Measurements from ENCODE around the gene CYBA. TPM values are rescaled to one million over a fixed set of nuclear protein-coding genes. Genes with fewer than 3 reads are reported as not detected.
A peak's percentile ranks its signal among the peaks of the same experiment; 100 is the strongest.

Gene CYBA
- total and polyA plus RNA-seq, 2 of the 13 experiments (the other 11 are each of a cell fraction or from before 2014, with no cell fraction given) = 196 to 250 TPM

GRCh38 chr16:88686439-88687253 lies 35.8 kb upstream of the CYBA start, which contains the start of gene SNAI3 (continued):
- TF ChIP-seq ZNF556 (CRISPR knock-in tag; IDR thresholded peaks at IDR 0.05; ENCODE audit: borderline replicate concordance) (peak; percentile 93), ZNF292 (CRISPR knock-in tag; IDR thresholded peaks at IDR 0.05; ENCODE audit: borderline replicate concordance, low read depth) (no peak), NFKB2 (CRISPR knock-in tag; IDR thresholded peaks at IDR 0.05; ENCODE audit: borderline replicate concordance) (peak; percentile 84; the same call in 1 of the 2 replicates), ZSCAN30 (CRISPR knock-in tag; IDR thresholded peaks at IDR 0.05) (no peak), JUNB (CRISPR knock-in tag; IDR thresholded peaks at IDR 0.05; ENCODE audit: borderline replicate concordance) (no peak), KLF15 (CRISPR knock-in tag; IDR thresholded peaks at IDR 0.05; ENCODE audit: borderline replicate concordance) (no peak), ZNF451 (CRISPR knock-in tag; IDR thresholded peaks at IDR 0.05) (0 out of 2 replicates have a peak, but pooled peaks have one; percentile 12), RARG (CRISPR knock-in tag; IDR thresholded peaks at IDR 0.05; ENCODE audit: low read depth) (no peak), ZNF878 (CRISPR knock-in tag; IDR thresholded peaks at IDR 0.05) (no peak), ZNF230 (CRISPR knock-in tag; IDR thresholded peaks at IDR 0.05) (peak; percentile 71), ZNF510 (CRISPR knock-in tag; IDR thresholded peaks at IDR 0.05; ENCODE audit: low read depth) (peak; percentile 91), KDM5B (CRISPR knock-in tag; IDR thresholded peaks at IDR 0.05; ENCODE audit: borderline replicate concordance) (peak; percentile 73; the same call in 1 of the 2 replicates), TOPORS (CRISPR knock-in tag; IDR thresholded peaks at IDR 0.05) (no peak), GZF1 (CRISPR knock-in tag; IDR thresholded peaks at IDR 0.05) (no peak)
- TF ChIP-seq, protein P1, sequence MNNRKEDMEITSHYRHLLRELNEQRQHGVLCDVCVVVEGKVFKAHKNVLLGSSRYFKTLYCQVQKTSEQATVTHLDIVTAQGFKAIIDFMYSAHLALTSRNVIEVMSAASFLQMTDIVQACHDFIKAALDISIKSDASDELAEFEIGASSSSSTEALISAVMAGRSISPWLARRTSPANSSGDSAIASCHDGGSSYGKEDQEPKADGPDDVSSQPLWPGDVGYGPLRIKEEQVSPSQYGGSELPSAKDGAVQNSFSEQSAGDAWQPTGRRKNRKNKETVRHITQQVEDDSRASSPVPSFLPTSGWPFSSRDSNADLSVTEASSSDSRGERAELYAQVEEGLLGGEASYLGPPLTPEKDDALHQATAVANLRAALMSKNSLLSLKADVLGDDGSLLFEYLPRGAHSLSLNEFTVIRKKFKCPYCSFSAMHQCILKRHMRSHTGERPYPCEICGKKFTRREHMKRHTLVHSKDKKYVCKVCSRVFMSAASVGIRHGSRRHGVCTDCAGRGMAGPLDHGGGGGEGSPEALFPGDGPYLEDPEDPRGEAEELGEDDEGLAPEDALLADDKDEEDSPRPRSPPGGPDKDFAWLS (CRISPR knock-in tag; IDR thresholded peaks at IDR 0.05; ENCODE audit: borderline replicate concordance) = peak; percentile 86; the same call in 1 of the 2 replicates
- TF ChIP-seq, protein P2, sequence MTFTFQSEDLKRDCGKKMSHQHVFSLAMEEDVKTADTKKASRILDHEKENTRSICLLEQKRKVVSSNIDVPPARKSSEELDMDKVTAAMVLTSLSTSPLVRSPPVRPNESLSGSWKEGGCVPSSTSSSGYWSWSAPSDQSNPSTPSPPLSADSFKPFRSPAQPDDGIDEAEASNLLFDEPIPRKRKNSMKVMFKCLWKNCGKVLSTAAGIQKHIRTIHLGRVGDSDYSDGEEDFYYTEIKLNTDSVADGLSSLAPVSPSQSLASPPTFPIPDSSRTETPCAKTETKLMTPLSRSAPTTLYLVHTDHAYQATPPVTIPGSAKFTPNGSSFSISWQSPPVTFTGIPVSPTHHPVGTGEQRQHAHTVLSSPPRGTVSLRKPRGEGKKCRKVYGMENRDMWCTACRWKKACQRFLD (CRISPR knock-in tag; IDR thresholded peaks at IDR 0.05; ENCODE audit: borderline replicate concordance) = no peak; the same call in 1 of the 2 replicates
- TF ChIP-seq, protein P3, sequence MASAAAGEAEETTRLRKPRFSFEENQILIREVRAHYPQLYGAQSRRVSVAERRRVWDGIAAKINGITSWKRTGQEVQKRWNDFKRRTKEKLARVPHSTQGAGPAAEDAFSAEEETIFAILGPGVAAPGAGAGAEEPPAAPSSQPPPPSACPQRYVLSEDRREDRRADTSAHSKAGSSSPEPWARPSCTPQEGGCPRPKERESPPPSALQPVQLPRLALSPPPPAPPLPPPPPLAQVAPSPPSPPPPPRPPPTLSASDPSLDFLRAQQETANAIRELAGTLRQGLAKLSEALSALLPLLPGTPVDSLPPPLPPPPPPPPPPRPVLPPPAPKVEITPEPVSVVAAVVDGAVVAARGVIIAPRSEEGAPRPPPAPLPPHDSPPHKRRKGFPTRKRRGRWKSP (CRISPR knock-in tag; IDR thresholded peaks at IDR 0.05) = peak; percentile 54; the same call in 1 of the 2 replicates
- TF ChIP-seq, protein P4, sequence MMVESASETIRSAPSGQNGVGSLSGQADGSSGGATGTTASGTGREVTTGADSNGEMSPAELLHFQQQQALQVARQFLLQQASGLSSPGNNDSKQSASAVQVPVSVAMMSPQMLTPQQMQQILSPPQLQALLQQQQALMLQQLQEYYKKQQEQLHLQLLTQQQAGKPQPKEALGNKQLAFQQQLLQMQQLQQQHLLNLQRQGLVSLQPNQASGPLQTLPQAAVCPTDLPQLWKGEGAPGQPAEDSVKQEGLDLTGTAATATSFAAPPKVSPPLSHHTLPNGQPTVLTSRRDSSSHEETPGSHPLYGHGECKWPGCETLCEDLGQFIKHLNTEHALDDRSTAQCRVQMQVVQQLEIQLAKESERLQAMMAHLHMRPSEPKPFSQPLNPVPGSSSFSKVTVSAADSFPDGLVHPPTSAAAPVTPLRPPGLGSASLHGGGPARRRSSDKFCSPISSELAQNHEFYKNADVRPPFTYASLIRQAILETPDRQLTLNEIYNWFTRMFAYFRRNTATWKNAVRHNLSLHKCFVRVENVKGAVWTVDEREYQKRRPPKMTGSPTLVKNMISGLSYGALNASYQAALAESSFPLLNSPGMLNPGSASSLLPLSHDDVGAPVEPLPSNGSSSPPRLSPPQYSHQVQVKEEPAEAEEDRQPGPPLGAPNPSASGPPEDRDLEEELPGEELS (CRISPR knock-in tag; IDR thresholded peaks at IDR 0.05) = 0 out of 2 replicates have a peak, but pooled peaks have one; percentile 38
- TF ChIP-seq, protein P5, sequence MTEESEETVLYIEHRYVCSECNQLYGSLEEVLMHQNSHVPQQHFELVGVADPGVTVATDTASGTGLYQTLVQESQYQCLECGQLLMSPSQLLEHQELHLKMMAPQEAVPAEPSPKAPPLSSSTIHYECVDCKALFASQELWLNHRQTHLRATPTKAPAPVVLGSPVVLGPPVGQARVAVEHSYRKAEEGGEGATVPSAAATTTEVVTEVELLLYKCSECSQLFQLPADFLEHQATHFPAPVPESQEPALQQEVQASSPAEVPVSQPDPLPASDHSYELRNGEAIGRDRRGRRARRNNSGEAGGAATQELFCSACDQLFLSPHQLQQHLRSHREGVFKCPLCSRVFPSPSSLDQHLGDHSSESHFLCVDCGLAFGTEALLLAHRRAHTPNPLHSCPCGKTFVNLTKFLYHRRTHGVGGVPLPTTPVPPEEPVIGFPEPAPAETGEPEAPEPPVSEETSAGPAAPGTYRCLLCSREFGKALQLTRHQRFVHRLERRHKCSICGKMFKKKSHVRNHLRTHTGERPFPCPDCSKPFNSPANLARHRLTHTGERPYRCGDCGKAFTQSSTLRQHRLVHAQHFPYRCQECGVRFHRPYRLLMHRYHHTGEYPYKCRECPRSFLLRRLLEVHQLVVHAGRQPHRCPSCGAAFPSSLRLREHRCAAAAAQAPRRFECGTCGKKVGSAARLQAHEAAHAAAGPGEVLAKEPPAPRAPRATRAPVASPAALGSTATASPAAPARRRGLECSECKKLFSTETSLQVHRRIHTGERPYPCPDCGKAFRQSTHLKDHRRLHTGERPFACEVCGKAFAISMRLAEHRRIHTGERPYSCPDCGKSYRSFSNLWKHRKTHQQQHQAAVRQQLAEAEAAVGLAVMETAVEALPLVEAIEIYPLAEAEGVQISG (CRISPR knock-in tag; IDR thresholded peaks at IDR 0.05) = no peak; the same call in 1 of the 2 replicates
